ENCODE measurements around the gene DDX60.

DNA sequence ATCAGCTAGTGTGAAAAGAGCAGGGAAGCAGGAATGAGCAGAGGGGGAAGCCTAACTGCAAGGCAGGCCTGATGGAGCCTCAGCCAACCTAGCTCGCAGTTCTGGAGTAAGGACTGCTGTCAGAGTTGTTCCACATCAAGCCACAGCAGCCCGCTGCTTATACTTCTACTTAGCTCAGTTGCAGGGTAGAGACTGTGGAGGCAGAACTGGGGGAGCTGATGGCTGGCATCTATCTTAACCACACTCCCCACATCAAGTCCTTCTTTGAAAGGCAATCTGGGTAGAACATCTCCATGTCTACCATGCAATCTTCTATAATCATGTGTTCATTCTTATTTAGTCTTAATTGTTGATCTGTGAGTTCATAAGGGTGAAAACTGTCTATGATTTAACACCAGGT is 46.1 kb downstream of the DDX60 start:
- TF ChIP-seq TAF1 (IDR thresholded peaks at IDR 0.05; ENCODE audit: low read depth) (no peak), EZH2 (IDR thresholded peaks at IDR 0.05; ENCODE audit: borderline replicate concordance, insufficient read depth, low read length, poor library complexity, severe bottlenecking) (no peak)

Measured in neural cell (in vitro differentiated cells).